Activated naive CD4-positive, alpha-beta T cell treated with anti-CD3 and anti-CD28 coated beads, Interleukin-2, amount 50 U/mL, for 72 hours (primary cell): Measurements from ENCODE around the gene UPP1. TPM values are rescaled to one million over a fixed set of nuclear protein-coding genes. Genes with fewer than 3 reads are reported as not detected.

ENCODE experiments used
- ATAC-seq, 2 donors: fragments of 150-1000 bp; cut with Tn5 transposase; 2 replicates each; pipeline ENCODE4 v1.10.0; 2021; ENCODE audit warnings: mild to moderate bottlenecking in 2 of 2, moderate library complexity in 2 of 2
- DNase-seq, 2 donors: peaks; one replicate each; pipeline ENCODE4 v3.0.0; 2021 to 2022; ENCODE audit warnings: low spot score in 2 of 2
- H3K27ac Mint-ChIP-seq, 2 donors: one replicate each; pipeline ENCODE4 v1.8.0; 2022; ENCODE audit warnings: mild to moderate bottlenecking in 2 of 2, mixed read lengths in 2 of 2
- H3K36me3 Mint-ChIP-seq, 2 donors: one replicate each; pipeline ENCODE4 v1.8.0; 2022; ENCODE audit warnings: mixed read lengths in 2 of 2
- H3K9me3 Mint-ChIP-seq, 2 donors: one replicate each; pipeline ENCODE4 v1.8.0; 2022; ENCODE audit warnings: mixed read lengths in 2 of 2
- total RNA-seq, 2 donors: library from RNA; stranded (reverse); gene quantifications; one replicate each; pipeline ENCODE4 v1.2.3, GENCODE V29; 2022

UPP1 gene
- total RNA-seq: 10 to 100 TPM; 20.0 to 50.1 TPM

DNA sequence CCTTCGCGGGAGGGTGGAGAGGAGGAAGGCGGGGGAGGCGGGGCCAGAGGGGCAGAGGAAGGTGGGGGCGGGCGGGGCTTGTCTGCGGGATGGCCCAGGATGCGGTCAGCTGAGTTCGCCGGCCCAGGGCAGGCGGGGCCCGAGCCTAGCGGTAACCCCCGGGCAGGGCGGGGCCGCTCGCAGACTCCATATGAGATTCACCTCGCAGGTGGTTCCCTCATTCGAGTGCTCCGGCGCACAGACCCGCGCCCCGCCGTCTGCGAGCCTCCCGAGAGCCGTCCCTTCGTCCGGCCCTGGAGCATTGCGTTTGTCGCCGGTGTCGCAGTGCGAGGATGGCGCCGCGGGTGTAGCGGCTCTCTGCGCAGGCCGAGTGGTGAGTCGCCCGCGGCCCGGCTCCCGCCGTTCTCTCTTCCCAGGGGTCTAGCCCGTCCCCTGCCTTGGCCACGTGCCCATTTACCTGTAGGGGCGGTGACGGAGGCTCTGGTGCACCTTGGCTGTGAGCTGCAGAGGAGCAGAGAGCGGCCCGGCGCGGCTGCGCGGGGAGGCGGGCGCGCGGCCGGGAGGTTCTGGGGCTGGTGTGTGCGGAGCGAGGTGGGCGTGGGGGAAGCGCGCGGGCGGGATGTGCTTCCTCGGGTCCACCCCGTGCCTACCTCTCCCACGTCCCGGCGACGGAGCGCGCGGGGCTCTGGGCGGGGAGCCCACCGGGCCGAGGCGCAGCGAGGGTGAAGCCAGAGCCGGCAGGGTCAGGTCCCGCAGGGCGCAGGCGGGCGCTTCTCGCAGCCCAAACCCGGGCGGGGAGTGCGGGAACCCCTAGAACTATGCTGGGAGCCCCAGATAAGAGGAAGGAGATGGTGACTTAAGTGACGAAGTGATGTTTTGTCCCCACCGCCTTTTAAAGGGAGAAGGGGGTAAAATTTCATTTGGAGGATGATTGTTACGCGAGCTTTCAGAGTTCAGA, at the start of gene UPP1:
Gene UPP1, plus strand, starts transcription at position 220 of the 958 bp plus-strand sequence. CDS start 5,519 bp downstream, outside the sequence.
- H3K9me3 Mint-ChIP-seq: no peaks in the 10 kb centered on the region
- H3K36me3 Mint-ChIP-seq: peaks cover 26 to 37% of the 10 kb centered on the region in 2 donors
- DNase-seq (peak; percentile 81 to 90), ATAC-seq (peak; percentile 72 to 77)
- H3K27ac Mint-ChIP-seq: peak within 1 kb of the TSS; percentile 85 to 88

GRCh38 chr7:48040944-48041652, 48.0 kb upstream of the UPP1 start:
- peaks cover 0 to 1% of the 10 kb centered on the region in 2 donors for H3K36me3 Mint-ChIP-seq
- ATAC-seq: peak; percentile 28 to 50
- DNase-seq: no peak

DNA sequence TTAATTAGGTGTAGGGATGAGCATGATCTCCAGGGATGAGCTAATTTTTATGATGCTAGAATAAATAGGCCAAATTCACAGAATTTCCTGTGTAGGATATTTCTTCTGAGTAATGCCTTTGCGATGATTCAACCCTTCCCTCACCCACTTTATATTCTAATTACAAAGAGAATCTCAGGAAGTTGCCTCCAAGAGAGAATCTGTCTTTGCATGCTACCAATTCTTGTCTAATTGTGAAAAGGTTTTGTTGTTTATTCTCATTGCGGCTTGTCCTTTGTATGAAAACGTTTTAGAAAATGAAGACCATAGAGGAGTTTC, 47.5 kb upstream of the UPP1 start:
- Mint-ChIP-seq H3K36me3 (no peaks in the 10 kb centered on the region), H3K27ac (peak overlapping the region; percentile 70 to 75), H3K9me3 (no peaks in the 10 kb centered on the region)
- no peak for DNase-seq
- peak; percentile 65 to 74 for ATAC-seq

More at GRCh38 chr7:48040944-48041652, 48.0 kb upstream of the UPP1 start:
- Mint-ChIP-seq H3K27ac (peak overlapping the region; percentile 70 to 75), H3K9me3 (no peaks in the 10 kb centered on the region)

DNA sequence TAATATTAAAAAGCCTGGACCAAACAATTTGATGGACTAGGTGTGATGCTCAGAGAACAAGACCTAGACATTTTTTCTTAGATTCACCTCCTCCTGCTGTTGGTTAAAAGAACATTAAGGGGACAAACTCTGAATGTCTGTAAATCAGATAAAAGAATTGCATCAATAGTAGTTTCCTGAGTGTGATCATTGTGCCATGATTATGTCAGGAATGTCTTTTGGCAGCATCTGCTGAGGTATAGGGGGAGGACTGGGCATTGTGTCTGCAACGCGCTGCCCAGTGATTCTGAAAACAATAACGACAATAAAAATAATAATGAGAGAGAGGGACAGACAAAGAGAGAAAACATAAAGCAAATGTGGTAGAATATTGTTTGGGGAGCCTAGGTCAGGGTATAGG, 46.8 kb upstream of the UPP1 start:
- DNase-seq: no peak
- Mint-ChIP-seq H3K9me3 (no peaks in the 10 kb centered on the region), H3K27ac (peak overlapping the region in 1 of 2 donors; percentile 75), H3K36me3 (no peaks in the 10 kb centered on the region)
- ATAC-seq: no peak

GRCh38 chr7:48042636-48043035, 46.4 kb upstream of the UPP1 start:
- no peaks in the 10 kb centered on the region for H3K9me3 Mint-ChIP-seq
- H3K36me3 Mint-ChIP-seq: no peaks in the 10 kb centered on the region
- DNase-seq (no peak), ATAC-seq (no peak)
- peak overlapping the region in 1 of 2 donors; percentile 75 for H3K27ac Mint-ChIP-seq

DNA sequence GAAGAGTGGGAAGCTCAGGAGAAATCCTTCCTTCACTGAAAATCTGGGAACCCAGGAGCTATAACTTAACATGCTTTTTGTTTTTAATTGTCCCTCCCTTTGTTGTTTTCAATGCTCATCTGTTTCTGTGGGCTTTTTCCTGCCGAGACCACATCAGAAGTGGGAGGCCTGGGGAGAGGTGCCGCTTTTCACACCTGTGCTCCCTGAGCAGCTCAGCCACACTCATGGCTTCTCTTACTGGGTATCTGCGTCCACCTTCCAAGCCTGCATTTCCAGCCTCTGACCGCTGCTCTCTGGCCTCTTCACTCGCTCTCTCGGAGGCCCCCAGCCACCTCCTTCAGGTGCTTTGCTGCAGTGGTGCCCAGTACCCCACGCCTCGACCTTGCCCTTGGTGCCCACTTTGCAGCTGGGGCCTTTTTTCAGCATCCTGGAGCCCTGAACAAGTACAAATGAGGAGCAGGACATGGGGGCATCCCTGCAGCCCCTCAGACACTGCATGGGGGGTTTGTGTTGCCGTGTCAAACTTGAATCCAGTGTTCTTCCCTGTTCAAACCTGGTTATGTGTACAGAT, 43.8 kb upstream of the UPP1 start:
- H3K9me3 Mint-ChIP-seq: no peaks in the 10 kb centered on the region
- ATAC-seq (peak in 1 of 2 donors; percentile 39), DNase-seq (no peak)
- H3K27ac Mint-ChIP-seq: no peak overlapping the region
- no peaks in the 10 kb centered on the region for H3K36me3 Mint-ChIP-seq

GRCh38 chr7:48046458-48046857, 42.6 kb upstream of the UPP1 start:
- DNase-seq (no peak), ATAC-seq (peak in 1 of 2 donors; percentile 29)
- peak overlapping the region in 1 of 2 donors; percentile 29 for H3K27ac Mint-ChIP-seq
- no peaks in the 10 kb centered on the region for H3K36me3 Mint-ChIP-seq
- H3K9me3 Mint-ChIP-seq: no peaks in the 10 kb centered on the region

- H3K9me3 Mint-ChIP-seq: no peaks in the 10 kb centered on the region
- DNase-seq (no peak), ATAC-seq (no peak)
- H3K36me3 Mint-ChIP-seq: no peaks in the 10 kb centered on the region
- no peak overlapping the region for H3K27ac Mint-ChIP-seq
Measured at GRCh38 chr7:48048113-48048512, 41.0 kb upstream of the UPP1 start.

GRCh38 chr7:48049850-48050249, 39.2 kb upstream of the UPP1 start:
- ATAC-seq (no peak), DNase-seq (no peak)
- Mint-ChIP-seq H3K9me3 (no peaks in the 10 kb centered on the region), H3K36me3 (no peaks in the 10 kb centered on the region), H3K27ac (peak overlapping the region in 1 of 2 donors; percentile 5)

- ATAC-seq: peak in 1 of 2 donors; percentile 63
- Mint-ChIP-seq H3K27ac (no peak overlapping the region), H3K9me3 (peaks cover 0 to 6% of the 10 kb centered on the region in 2 donors), H3K36me3 (peaks cover 9 to 10% of the 10 kb centered on the region in 2 donors)
- DNase-seq: no peak
Measured at GRCh38 chr7:48052748-48053147, 36.3 kb upstream of the UPP1 start.

DNA sequence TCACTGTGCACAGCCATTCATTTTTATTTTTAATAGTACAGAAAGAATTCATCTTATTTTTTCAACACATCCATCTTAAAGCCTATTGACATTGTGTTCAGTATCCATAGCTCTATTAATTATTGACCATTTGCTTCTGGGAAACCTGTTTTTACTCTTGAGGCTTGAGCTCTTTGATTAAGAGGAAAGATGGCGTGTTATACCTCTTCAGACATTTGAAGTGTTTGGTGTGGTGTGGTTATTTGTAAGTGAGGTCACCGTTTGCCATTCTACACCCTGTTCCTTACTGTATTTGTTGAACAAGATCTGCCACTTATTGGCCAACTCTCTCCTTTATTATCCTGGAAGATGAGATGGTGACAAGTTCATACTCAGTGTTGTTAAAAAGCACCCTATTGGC, 35.3 kb upstream of the UPP1 start:
- Mint-ChIP-seq H3K36me3 (peaks cover 9 to 10% of the 10 kb centered on the region in 2 donors), H3K27ac (no peak overlapping the region), H3K9me3 (peaks cover 0 to 12% of the 10 kb centered on the region in 2 donors)
- ATAC-seq (no peak), DNase-seq (no peak)

DNA sequence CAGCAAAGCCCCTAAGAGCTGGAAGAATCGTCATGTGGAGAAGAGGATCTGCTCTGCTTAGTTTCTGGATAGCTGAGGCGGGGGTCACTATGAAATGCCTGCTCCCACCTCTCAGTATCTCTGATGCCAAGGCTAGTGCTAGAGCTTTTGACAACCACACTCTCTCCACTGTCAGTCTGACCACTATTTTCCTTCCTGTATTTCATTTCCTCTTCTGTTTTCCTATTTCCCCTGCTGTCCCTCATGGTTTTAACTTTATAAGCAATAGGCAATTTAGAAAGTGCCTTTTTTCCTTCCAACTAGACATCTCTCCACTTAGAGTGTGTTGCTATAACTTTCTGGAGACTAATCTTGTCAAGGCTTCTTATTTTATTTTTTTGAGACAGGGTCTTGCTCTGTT, 30.1 kb upstream of the UPP1 start:
- DNase-seq: no peak
- Mint-ChIP-seq H3K9me3 (peaks cover 0 to 17% of the 10 kb centered on the region in 2 donors), H3K36me3 (peaks cover 14 to 17% of the 10 kb centered on the region in 2 donors), H3K27ac (no peak overlapping the region)
- ATAC-seq: no peak

DNA sequence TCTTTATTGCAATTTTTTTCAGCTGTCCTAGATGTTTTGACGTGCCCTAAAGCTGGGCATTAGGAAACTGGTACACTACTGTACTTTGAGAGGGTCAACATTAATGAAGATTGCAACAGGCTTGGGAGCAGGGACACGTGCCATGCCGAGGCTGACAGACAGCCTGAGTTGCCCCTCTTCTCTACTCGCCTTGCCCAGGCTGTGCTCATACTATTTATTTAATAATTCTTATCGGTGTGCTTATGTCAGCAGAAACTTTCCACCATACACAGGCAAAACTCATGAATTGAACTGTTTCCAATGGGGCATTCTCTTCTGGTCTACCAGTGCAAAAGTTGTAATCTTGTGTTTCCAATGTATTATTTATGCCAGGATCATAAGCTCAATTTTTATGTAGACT, 29.4 kb upstream of the UPP1 start:
- peaks cover 0 to 17% of the 10 kb centered on the region in 2 donors for H3K9me3 Mint-ChIP-seq
- DNase-seq: no peak
- H3K27ac Mint-ChIP-seq: no peak overlapping the region
- ATAC-seq: no peak
- H3K36me3 Mint-ChIP-seq: peaks cover 14 to 17% of the 10 kb centered on the region in 2 donors

GRCh38 chr7:48063985-48064384, 25.1 kb upstream of the UPP1 start:
- ATAC-seq (no peak), DNase-seq (no peak)
- Mint-ChIP-seq H3K27ac (no peak overlapping the region), H3K36me3 (peaks cover 6% of the 10 kb centered on the region in 2 donors), H3K9me3 (peaks cover 0 to 5% of the 10 kb centered on the region in 2 donors)

DNA sequence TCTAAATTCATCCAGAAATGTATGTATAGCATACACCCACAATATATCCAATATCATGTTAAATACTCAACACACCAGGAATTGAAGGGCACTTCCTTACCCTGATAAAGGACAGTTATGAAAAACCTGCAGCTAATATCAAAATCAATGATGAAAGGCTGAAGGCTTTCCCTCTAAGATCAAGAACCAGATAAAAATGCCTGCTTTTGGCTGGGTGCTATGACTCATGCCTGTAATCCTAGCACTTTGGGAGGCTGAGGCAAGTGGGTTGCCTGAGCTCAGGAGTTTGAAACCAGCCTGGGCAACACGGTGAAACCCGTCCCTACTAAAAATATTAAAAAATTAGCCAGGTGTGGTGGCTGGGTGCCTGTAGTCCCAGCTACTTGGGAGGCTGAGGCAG, 21.6 kb upstream of the UPP1 start:
- ATAC-seq (no peak), DNase-seq (no peak)
- peaks cover 7 to 13% of the 10 kb centered on the region in 2 donors for H3K9me3 Mint-ChIP-seq
- H3K27ac Mint-ChIP-seq: no peak overlapping the region
- peaks cover 6 to 15% of the 10 kb centered on the region in 2 donors for H3K36me3 Mint-ChIP-seq

GRCh38 chr7:48074204-48074654, 14.8 kb upstream of the UPP1 start:
- Mint-ChIP-seq H3K27ac (peak overlapping the region in 1 of 2 donors; percentile 41), H3K36me3 (peaks cover 0 to 10% of the 10 kb centered on the region in 2 donors), H3K9me3 (peaks cover 7 to 8% of the 10 kb centered on the region in 2 donors)
- ATAC-seq (peak; percentile 58 to 80), DNase-seq (no peak)

- Mint-ChIP-seq H3K9me3 (peaks cover 0 to under 1% of the 10 kb centered on the region in 2 donors), H3K27ac (no peak overlapping the region), H3K36me3 (peaks cover 0 to 1% of the 10 kb centered on the region in 2 donors)
- ATAC-seq (no peak), DNase-seq (no peak)
Measured at GRCh38 chr7:48077423-48077822, 11.6 kb upstream of the UPP1 start.
